Cardiac septum (tissue), 1 donor: ENCODE results near the gene PHF3. TPM values are rescaled to one million over a fixed set of nuclear protein-coding genes. Genes with fewer than 3 reads are reported as not detected.
"Not testable (repeated sequence)": the region's sequence is repeated elsewhere in the genome, so short reads cannot be mapped to it uniquely, and the experiment has no call there.

Experiments
- DNase-seq: peaks from one replicate; pipeline ENCODE4 v3.0.0-alpha.2; 2020; ENCODE audit warnings: low spot score
- intact Hi-C: fragments of 100-400 bp; cut with DNase I; formaldehyde crosslinking; loops from one replicate; pipeline ENCODE4 v1.14.0; 2022
- total RNA-seq: library from RNA; stranded (reverse); fragmentation: NEBNext Ultra II Directional; extraction: Animal tissue kit (Norgen Biotek cat#: 25700); gene quantifications from one replicate; pipeline ENCODE4 v1.2.1, GENCODE V29; 2021
- donor health status: DM: no; HTN: no; CAD: no.

The PHF3 gene
- total RNA-seq, 1 donor from 2014 or later: 38.8 TPM

DNA sequence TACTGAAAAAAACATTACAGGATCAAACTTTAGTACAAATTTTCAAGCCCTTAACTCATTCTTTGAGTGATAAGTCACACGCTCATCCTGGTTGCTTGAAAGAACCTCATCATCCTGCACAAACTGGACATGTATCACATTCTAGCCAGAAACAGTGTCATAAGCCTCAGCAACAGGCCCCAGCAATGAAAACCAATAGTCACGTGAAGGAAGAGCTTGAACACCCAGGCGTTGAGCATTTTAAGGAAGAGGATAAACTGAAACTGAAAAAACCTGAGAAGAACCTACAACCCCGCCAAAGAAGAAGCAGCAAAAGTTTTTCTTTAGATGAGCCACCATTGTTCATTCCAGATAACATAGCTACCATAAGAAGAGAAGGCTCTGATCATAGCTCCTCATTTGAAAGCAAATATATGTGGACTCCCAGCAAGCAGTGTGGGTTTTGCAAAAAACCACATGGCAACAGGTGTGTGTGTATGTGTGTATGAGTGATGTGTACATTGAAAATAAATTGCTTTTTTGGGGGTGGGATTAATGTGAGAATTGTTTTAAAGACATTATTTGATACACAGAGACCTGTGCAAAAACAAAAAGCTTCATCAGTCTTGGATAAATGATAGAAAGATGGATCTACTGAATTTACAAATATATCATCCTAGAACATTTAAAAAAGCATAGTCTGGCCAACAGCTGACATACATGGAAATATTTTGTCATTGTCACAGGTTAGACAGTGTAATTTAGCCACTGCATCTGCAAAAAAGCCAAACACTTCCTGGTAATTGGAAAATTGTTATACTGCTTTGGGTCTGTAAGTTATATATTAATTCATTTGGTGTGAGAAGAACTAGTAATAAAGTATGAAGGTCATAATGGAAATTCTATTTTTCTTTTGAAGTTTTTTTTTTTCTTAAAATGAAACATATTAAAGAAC lies 50.1 kb downstream of the PHF3 start:
- intact Hi-C loops: no loop called here
- DNase-seq: no peak

GRCh38 chr6:63689421-63689820 lies 53.8 kb downstream of the PHF3 start:
- intact Hi-C loops: no loop called here
- no peak for DNase-seq

DNA sequence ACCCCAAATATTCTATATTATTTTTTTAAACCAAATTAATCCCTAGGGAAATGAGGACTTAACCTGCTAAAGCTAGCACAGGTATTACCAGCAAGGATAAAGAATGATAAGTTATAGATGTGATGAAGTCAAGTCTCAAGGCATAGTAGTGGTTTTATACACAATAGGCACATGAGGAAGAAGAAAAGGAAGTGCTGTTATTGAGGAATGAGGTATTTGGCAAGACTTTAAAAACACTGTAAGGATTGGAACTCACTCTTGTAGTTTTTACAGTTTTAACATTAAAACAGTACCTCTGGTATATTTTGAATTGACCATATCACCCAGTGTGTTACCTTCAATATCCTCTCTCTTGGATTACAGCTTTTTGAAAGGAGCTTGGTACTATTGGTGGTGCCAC lies 54.6 kb downstream of the PHF3 start:
- DNase-seq: no peak
- intact Hi-C loops: no loop called here

GRCh38 chr6:63705707-63706106 lies 70.1 kb downstream of the PHF3 start:
- DNase-seq: no peak

GRCh38 chr6:63706630-63707029 lies 71.0 kb downstream of the PHF3 start:
- DNase-seq: no peak
- intact Hi-C loops: no loop called here

More at GRCh38 chr6:63705707-63706106, 70.1 kb downstream of the PHF3 start:
- intact Hi-C loops: no loop called here

GRCh38 chr6:63708631-63709030 lies 73.0 kb downstream of the PHF3 start:
- no peak for DNase-seq
- intact Hi-C loops: no loop called here

GRCh38 chr6:63709148-63709547 lies 73.5 kb downstream of the PHF3 start:
- DNase-seq: no peak
- intact Hi-C loops: no loop called here

DNA sequence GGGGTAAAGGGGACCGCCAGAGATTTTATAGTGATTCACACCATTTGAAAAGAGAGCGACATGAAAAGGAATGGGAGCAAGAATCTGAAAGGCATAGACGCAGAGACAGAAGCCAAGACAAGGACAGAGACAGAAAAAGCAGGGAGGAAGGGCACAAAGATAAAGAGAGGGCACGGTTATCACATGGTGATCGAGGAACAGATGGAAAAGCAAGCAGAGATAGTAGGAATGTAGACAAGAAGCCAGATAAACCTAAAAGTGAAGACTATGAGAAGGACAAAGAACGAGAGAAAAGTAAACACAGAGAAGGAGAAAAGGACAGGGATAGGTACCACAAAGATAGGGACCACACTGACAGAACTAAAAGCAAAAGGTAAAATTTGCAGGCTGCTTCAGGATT lies 77.7 kb downstream of the PHF3 start:
- intact Hi-C loops: no loop called here

DNA sequence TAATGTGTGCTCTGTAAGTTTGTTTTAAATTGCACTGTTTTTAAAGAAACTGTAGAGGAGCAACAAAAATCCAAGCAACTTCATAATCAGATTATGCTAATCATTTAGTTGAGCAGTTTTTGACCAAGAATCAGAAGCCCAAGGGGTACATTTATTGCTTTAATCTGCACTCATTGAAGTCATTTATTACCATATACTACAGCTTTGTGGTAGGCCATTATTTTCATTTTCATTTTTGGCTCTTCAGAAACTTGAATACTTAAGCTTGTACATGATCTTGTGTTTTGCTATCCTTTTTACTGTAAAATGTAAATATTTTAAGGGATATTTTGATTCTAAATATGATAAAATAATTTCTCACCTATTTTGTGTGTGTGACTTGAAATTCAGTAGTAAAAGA lies 78.5 kb downstream of the PHF3 start:
- no peak for DNase-seq

More for the DNA sequence above, 77.7 kb downstream of the PHF3 start:
- DNase-seq: no peak

DNA sequence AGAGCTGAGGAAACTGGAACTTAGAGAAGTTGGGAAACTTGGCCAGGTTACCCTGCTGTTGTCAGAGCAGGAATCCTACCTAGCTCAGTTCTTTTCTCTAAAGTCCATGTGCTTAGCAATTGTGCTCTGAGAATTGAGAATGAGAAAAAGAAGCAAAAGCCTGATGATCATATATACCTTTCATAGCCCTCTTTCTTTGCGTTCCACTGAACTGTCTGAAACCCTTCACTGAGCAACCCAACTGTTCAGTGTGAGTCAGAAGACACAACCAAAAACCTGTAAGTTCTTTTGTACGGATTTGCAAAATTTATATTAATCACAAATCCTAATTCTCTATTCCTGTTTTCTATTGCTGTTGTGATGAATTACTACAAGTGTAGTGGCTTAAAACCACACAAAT lies 80.6 kb downstream of the PHF3 start:
- DNase-seq: no peak

More for the DNA sequence above, 78.5 kb downstream of the PHF3 start:
- intact Hi-C loops: no loop called here

GRCh38 chr6:63721181-63721580 lies 85.6 kb downstream of the PHF3 start:
- DNase-seq: no peak
- intact Hi-C loops: no loop called here

More for the DNA sequence above, 80.6 kb downstream of the PHF3 start:
- intact Hi-C loops: no loop called here

DNA sequence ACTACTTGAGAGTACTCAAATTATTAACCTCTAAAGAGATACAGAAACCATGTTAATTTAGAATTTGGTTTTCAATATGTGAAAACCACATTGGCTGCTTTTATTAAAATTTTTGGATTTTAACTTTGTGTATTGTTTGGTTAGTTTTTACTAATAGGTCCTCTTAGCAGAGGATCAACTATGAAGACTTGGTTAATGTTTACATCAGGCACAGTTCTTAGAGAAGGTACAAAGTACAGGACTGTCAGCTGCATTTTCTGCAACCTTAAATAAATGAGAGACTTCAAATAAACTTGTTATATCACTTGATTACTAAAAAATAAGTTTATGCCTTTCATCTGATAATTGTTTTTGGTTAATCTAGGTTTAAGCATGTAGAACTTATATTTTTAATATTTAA lies 89.1 kb downstream of the PHF3 start:
- intact Hi-C loops: no loop called here
- DNase-seq: no peak

DNA sequence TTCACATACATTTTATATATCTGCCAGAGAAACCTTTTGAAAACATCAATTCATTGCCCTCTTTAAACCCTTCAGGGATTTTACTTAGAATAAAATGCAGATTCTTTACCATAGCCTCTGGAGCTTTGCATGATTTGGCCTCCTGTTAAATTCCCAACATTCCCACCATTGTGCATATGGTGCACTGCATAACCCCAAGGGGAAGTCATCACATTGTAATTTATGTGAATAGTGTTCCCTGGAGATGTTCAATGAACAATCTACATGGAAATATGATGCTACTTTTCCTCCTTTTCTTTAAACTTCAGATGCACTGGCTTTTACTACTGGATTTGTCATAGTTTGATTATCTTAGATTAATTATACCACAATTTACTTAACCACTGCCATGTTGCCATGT lies 94.7 kb downstream of the PHF3 start:
- intact Hi-C loops: no loop called here
- DNase-seq: no peak

GRCh38 chr6:63731930-63732329 lies 96.3 kb downstream of the PHF3 start:
- DNase-seq: no peak
- intact Hi-C loops: no loop called here

DNA sequence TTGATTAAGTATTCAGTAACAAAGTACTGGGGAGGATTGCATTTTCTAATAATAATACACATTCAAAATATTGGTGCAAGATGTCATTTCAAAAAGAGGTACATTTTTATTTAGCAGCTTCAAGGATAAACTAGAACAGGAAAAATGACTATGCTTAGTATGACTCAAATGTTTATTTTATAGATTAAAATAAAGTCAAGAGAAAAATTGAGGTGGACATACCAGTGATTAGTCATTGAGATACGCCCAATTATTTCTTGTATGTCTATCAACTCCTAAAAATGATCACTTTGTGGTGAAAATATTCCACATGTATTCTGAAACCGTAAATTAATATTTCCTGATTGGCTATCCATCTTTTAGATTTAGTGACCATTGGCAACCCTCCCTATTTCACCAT lies 96.7 kb downstream of the PHF3 start:
- intact Hi-C loops: no loop called here
- no peak for DNase-seq

- intact Hi-C loops: no loop called here
- no peak for DNase-seq
These were observed 99.3 kb downstream of the PHF3 start for GRCh38 chr6:63734923-63735322.

DNA sequence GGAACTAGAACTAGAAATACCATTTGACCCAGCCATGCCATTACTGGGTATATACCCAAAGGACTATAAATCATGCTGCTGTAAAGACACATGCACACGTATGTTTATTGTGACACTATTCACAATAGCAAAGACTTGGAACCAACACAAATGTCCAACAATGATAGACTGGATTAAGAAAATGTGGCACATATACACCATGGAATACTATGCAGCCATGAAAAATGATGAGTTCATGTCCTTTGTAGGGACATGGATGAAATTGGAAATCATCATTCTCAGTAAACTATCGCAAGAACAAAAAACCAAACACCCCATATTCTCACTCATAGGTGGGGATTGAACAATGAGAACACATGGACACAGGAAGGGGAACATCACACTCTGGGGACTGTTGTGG lies 102.6 kb downstream of the PHF3 start:
- DNase-seq, intact Hi-C loops: not testable (repeated sequence)

- intact Hi-C loops: no loop called here
- no peak for DNase-seq
These were observed 103.6 kb downstream of the PHF3 start for GRCh38 chr6:63739094-63739687.

GRCh38 chr6:63740709-63741108 lies 105.1 kb downstream of the PHF3 start:
- intact Hi-C loops: no loop called here

DNA sequence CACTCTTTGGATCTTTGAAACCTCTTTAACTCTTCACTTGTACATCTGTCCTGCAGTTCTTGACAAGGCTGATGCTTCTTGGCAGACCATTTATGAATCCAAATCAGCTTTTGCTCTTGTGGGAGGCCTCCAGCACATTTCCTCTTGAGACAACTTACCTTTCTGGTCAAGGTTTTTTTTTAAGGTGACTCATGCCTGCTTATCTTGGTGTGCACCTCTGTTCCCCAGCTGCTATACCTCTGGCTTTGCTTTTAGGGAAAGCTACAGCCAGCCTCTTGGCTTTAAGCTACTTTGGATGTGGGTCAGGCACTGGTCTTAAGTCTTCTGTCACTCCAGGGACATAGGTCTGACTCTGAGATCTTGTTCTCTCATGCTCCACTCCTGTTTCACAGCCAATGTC lies 106.5 kb downstream of the PHF3 start:
- intact Hi-C loops: no loop called here
- no peak for DNase-seq

More at GRCh38 chr6:63740709-63741108, 105.1 kb downstream of the PHF3 start:
- DNase-seq: no peak

DNA sequence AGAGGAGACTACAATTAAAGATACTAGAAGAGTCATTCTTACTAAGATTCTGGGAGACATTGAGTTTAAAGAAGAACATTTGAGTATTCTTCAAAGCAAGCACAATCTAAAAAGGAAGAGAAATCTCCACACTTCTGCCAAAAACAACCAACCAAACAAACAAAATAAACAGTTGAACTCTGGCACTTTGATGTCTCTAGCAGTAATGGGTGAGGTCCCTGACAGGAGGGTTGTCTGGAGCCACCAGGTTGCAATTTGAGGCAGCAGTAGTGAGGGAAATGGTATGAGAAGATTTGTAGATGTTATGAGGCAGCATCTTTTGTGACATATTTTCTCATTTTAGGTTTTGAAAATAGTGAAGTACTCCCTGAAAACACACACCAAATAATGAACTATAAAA lies 108.1 kb downstream of the PHF3 start:
- no peak for DNase-seq
- intact Hi-C loops: no loop called here
